HG03097 (cell line): ENCODE results near the gene TSHZ2.
"Not testable (repeated sequence)": the region's sequence is repeated elsewhere in the genome, so short reads cannot be mapped to it uniquely, and the experiment has no call there.

ENCODE experiments used
- ATAC-seq: cut with Tn5 transposase; IDR thresholded peaks from one replicate; pipeline ENCODE4 v1.9.1; 2021; ENCODE audit not compliant: unreplicated experiment, low FRiP score

TSHZ2 gene

DNA sequence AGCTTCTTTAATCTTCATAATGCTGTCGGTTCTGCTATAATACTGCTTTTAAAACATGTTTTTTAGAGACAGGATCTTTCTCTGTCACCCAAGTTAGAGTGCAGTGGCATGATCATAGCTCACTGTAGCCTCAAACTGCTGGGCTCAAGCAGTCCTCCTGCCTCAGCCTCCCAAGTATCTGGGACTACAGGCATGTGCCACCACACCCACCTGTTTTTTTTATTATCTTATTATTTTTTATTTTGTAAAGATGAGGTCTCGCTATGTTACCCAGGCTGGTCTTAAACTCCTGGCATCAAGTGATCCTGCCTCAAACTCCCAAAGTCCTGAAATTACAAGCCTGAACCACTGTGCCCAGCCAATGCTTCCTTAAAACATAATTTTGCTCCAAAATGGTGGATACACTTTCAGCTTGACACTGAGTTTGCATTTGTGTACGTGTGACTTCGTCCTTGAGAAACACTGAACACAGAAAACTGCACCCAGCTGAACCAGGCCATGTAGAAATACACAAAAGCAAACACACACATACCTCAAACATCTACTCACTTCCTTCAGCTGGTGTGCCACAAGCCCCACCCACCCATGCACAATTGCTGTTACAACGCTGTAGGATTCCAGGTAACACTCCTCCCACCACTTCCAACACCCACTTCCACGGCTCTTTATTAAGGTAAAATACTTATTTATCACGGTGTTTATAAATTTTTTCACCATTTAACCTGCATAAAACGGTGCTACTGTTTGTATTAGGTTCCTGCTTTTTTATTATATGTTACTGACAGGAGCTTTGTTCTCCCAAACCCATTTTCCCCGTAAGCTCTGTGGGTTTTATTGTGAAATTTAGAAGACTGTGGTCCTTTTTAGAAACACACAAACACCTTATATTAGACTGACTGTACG, 109.1 kb downstream of the TSHZ2 start:
- no peak for ATAC-seq

DNA sequence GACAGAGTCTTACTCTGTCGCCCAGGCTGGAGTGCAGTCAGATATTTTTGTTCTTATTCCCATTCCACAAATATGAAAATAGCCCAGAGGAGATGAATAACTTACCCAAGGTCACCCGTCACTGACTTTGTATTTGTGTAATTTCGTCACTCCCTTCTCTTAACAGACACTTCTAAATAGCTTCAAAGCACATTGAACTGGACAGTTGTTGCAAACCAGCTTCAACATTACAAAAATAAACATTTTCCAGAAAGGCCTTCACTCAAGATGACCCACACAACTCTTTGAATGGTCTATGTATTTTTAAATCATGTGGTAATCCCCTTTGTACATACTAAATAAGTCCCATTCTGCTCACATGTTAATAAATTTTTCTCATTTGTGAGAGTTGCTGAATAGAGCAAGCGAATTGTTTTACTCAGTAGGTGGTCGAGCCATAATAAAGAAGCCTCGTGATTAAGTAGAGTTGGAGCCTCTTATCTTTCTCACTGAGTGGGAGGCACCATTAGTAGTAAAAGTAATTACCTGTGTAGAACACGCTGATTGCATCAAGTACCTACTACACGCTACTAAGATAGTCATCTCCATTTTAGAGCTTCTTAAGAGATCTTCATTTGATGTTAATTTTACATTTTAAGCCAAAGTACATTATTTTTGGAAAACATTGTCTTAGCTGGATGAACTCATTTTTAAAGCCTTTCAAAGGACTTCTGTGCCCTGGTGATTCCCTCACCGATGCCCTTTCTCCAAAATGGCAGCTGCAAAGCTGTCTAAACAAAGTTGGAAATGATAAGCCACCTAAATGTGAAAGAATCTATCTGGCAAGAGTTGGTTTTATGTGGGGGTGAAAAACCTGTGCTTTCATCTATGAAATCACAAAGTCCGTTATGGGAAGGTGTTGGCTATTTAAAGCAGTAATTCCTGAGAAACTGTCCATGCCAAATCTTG, 110.0 kb downstream of the TSHZ2 start:
- no peak for ATAC-seq

DNA sequence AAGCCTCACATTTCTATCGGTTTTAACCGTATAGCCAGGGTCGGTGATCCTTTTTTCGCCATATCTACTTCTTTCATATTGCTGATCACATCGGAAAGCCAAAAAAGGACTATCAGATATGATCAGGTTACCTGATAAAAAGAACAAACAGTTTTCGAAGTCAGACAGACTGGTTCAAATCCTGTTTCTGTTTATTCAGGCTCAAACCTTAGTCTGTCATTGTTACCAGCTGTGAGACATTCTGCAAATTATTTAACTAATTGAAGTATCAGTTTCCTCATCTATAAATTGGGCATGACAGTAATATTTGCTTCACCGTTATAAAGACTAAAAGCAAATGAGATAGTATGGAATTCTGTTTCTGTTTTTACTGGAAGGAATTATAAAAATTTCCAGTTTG, 111.3 kb downstream of the TSHZ2 start:
- no peak for ATAC-seq

GRCh38 chr20:53084408-53084997, 112.3 kb downstream of the TSHZ2 start:
- no peak for ATAC-seq

GRCh38 chr20:53085720-53086119, 113.6 kb downstream of the TSHZ2 start:
- no peak for ATAC-seq

DNA sequence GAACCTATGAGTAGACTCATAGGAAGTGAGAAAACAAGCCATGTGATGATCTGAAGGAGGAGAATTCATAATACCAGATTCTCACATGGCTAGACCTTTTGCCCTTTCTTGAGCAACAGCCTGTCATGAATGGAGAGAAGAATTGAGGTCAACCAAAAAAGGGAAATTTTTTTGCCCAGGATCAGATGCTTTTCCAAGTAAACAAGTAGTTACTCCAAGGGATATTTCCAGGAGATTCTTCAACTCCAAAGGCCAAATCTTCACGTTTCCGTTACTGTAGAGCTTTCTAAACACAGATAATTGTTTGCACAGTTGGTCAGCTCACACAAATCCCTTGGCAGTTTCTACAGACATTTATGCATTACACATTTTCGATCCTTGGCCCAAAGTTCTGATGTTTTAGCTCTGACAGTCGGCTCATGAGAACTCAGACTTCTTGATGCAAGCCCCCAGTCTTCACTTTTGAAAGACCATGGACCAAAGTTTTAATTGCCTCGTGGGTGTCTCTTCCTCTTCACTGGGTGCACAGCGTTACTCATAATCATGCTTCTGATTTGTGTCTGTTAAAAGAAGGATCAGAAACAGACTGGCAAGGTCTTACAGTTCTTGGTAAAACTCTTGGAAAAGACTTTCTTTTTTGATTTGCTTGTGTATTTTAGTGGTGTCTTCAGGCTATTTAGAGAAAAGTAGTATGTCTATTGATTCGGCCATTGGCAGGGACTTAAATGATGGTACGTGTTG, 115.0 kb downstream of the TSHZ2 start:
- no peak for ATAC-seq

DNA sequence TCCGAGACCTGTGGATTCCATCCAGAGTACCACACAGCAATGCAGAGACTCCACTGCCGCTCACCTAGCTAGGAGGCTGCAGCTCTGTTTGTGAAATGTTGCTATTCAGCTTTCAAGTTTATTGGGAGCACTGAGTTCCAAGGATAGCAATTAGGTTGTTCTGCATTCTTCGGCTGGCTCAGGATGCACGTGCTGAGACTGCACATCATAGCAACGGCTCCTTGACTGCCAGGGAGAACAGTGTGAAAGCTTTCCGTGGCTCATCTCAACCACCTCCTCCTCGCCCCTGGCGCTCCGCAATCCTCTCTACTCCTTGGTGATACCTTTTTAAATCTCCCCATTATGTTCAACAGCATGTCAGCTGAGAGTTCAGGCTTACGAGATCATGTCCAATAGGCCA, 116.6 kb downstream of the TSHZ2 start:
- no peak for ATAC-seq

GRCh38 chr20:53089851-53090250, 117.7 kb downstream of the TSHZ2 start:
- ATAC-seq: not testable (repeated sequence)

DNA sequence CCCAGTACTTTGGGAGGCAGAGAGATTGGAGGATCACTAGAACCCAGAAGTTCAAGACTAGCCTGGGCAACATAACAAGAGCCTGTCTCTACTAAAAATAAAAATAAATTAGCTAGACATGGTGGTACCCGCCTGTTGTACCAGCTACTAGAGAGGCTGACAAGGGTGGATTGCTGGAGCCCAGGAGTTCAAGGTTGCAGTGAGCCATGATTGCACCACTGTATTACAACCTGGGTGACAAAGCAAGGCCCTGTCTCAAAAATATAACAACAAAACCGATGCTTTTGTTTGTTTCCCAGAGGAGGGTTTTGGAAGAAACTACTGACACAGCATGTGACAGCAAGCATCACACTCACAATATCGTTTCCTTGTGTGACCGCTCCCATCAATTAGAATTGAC, 119.6 kb downstream of the TSHZ2 start:
- ATAC-seq: no peak

GRCh38 chr20:53092772-53093300, 120.7 kb downstream of the TSHZ2 start:
- no peak for ATAC-seq

GRCh38 chr20:53097371-53097770, 125.2 kb downstream of the TSHZ2 start:
- no peak for ATAC-seq

GRCh38 chr20:53097791-53098190, 125.6 kb downstream of the TSHZ2 start:
- ATAC-seq: no peak

DNA sequence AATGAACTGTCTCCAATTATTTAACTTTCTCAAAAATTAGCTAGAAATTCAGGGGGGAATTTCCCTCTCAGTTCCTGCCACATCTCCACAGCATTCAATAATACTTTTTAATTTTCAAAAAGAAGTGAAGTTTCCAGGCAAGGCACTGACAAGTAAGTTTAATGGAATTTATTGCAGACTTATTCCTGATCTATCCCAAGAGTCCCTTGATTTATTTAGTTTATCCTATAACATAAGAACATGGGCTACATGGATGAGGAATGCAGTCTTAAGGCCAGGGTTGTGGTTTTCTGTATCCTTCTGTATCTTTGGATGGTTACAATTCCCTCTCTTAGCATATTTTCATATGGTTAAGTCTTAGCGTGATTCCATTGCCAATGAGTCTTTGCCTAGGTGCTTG, 126.5 kb downstream of the TSHZ2 start:
- no peak for ATAC-seq

DNA sequence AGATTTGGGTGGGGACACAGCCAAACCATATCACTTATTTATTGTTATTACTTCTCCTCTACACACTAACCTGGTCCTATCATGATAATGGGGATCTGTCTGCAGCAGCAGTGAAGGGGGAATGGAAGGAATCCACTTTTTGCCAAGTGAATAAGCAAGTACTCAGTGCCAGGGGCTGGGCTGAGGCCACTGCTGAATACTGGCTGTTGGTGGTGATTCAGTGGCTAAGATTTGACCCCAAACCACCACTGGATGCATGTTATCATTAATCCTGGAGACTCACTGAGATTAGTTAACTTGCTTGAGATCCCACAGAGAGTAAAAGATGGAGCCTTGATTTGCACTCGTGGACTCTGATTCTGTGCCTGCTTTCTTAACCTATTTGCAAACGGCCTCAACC, 127.7 kb downstream of the TSHZ2 start:
- no peak for ATAC-seq

DNA sequence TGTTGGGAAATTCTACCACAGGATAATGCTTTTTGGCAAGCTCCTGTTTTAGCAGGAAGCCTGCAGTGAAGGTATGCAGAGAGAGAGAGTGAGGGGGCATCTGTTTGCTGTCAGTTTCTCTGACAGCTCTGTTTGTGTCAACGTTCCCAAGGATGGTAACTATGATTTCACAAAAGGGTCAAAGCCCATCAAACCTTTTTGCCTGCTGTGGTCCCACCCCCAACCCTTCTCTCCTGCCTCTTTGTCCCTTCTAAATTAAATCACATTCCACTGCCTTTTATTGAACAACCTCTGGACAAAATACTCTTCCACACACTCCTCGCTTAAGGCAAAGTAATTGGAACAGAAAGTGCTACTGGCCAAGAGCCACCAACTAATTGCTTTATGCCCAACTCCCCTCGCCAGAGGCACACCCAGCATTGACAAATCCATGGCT, 128.3 kb downstream of the TSHZ2 start:
- no peak for ATAC-seq

- no peak for ATAC-seq
Measured at GRCh38 chr20:53101992-53102760, 130.0 kb downstream of the TSHZ2 start.

- no peak for ATAC-seq
Measured at GRCh38 chr20:53103124-53103523, 131.0 kb downstream of the TSHZ2 start.

DNA sequence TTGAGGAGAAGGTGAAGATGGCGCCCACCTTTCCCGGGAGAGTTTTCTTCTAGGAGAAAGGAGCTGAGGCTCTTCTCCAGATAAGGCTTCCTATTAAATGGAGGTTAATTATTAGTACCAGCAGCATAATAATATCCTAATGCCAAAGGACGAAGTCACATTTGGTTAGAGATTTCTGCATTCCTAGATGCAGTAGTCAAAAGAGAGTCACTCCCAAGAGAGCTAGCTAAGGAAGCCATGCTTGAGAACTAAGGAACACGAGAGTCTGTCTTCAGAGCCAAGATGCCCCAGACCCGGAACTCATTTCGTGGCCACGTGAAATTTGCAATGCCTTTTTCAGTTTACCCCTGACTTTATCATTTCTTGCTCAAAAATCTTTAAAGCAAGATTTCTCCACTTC, 132.7 kb downstream of the TSHZ2 start:
- no peak for ATAC-seq

DNA sequence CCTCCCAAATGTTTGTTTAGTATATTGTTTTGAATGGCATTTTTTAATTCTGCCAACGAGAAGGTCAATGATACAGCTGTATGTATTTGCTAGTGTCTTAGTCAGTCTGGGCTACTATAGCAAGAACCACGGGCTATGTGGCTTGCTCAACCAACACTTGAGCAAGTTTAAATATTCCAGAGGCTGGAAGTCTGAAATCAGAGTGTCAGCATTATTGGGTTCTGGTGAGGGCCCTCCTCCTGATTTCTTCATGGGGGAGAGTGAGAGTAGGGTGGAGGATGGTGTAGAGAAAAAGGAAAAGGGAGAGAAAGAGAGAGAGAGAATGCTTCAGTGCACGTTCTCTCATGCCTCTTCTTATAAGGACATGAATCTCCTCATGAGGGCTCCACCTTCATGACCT, 144.6 kb downstream of the TSHZ2 start:
- no peak for ATAC-seq
